HG03066 (cell line): ENCODE data around the gene MAB21L3.

ENCODE experiments used
- ATAC-seq: cut with Tn5 transposase; IDR thresholded peaks from one replicate; pipeline ENCODE4 v1.9.1; 2021; ENCODE audit warnings: low read depth; ENCODE audit not compliant: unreplicated experiment

Gene MAB21L3

GRCh38 chr1:116163533-116163932 lies 52.3 kb downstream of the MAB21L3 start:
- ATAC-seq: no peak

DNA sequence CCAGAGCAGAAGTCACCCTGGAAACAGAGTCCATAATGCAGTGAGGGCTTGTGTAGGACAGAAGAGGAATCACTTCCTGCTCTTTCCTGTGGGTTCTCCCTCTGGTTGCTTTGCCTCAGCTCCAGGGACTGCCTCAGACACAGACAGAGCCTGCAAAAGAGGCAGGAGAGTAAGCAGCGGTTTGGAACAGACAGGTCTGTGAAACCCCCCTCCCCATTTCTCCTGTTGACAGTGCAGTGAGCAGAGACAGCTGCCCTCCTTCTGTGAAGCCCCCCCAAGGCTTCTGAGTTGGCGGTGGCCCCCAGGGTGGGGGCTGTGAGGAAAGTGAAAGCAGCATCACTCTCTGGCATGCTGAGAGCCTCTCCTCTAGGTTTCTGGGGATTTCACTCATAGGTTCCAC lies 53.0 kb downstream of the MAB21L3 start:
- ATAC-seq: no peak

DNA sequence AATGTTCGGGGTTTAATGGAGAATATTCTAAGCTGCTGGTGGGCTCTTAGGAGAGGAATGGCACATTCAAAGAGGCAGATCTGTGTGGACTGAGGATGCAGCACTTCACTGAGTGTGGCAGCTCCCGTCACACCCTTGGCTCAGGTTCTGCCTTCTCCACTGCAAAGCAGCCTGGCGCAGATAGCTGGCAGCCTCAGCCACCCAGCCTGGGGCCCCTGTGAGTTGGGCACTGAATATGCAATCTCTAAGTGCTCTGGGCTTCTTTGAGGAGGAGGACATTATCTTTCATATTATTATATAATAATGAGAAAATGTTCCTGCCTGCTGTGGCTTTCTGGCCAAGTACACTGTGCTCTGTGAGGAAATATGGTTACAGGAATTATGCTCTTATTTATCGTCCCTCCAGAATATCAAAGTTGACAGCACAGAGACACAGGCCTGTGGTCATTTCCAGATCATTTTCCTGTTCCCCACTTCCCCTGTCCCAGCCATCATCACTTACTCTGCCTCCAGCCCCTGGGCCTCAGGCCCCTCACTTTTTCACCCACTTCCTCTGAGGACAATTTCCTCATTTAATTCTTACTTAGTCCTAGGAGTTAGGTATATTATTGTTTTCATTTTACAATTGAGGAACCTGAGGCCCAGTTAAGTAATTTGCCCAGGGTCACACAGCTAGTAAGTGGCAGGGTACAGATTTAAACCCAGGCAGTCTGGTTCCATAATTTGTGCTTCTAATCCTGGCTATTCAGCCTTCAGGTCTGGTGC lies 53.6 kb downstream of the MAB21L3 start:
- ATAC-seq: no peak

DNA sequence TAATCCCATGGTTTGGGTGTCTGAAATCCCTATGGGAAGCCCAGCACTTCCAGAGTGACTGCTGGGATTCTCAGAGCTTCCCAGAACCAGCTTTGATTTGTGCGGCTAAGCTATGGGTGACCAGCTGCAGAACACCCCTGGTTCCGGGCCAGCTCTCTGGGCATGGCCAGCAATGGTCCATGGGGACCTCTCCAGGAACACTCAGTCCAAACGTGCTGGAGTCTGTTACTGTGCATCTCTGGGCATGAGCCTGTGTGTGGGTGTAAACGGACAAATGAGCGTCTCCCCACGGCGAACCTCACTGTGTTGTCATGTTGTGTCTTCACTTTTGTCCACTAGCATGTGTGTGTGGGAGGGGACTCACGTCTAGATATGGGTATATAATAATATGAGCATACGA lies 54.4 kb downstream of the MAB21L3 start:
- no peak for ATAC-seq

GRCh38 chr1:116166011-116166571 lies 54.9 kb downstream of the MAB21L3 start:
- ATAC-seq: no peak

- no peak for ATAC-seq
These were observed 55.5 kb downstream of the MAB21L3 start for GRCh38 chr1:116166655-116167054.

GRCh38 chr1:116167625-116168276 lies 56.6 kb downstream of the MAB21L3 start:
- no peak for ATAC-seq

DNA sequence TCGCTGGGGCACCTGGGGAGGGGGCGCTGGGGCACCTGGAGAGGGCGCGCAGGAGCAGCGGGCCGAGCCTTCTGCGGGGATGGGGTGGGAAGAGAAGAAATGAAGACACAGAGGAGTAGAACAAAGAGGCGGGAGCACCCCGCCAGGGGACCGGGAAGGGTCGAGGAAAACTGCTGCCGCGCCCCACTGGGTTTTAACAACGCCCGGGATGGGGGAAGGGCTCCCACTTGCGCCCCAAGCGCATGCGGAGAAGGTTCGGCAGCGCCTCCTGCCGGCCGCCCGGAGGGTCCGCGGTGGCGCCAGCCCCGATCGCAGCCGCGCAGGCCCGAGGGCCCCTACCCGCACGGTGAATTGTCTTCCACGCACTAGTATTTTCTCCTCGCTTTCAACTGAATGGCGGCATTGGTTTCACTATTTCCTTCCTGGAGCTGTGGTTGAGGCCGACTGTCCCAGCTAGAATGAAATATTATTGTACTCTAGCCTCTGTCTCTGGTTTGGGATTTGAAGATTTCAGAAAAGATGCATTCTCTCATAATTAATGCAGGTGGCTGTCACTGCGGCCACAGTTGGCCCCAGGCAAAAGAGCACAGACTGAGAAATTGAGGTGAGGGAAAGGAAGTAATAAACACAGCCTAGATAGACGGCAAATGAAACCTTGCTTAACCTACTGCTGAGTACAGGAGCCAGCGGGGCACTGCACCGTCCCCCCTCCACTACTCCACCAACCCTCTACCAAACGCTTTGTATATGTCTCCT lies 57.3 kb downstream of the MAB21L3 start:
- peak; percentile 94 for ATAC-seq

GRCh38 chr1:116169898-116170297 lies 58.7 kb downstream of the MAB21L3 start:
- ATAC-seq: no peak

- no peak for ATAC-seq
These were observed 59.8 kb downstream of the MAB21L3 start for GRCh38 chr1:116170721-116171589.

GRCh38 chr1:116172666-116173065 lies 61.5 kb downstream of the MAB21L3 start:
- ATAC-seq: no peak

- ATAC-seq: no peak
These were observed 64.4 kb downstream of the MAB21L3 start for GRCh38 chr1:116175611-116176010.

DNA sequence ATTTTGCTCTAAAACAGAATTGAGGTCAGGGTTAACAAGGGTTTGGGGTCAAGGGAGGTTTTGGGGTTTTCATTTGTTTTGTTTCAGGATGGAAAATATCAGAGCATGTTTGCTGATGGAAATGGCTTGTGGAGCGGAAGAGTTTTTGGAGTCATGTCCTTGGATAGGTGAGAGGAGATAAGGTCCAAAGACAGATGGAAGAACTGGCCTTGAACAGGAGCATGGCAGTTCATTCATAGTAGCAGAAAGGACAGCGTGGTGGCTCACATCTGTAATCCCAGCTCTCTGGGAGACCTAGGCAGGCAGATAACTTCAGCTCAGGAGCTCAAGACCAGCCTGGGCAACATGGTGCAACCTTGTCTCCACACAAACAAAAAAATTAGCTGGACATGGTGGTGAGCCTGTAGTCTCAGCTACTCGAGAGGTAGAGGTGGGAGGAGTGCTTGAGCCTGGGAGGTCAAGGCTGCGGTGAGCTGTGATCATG lies 65.1 kb downstream of the MAB21L3 start:
- ATAC-seq: no peak

DNA sequence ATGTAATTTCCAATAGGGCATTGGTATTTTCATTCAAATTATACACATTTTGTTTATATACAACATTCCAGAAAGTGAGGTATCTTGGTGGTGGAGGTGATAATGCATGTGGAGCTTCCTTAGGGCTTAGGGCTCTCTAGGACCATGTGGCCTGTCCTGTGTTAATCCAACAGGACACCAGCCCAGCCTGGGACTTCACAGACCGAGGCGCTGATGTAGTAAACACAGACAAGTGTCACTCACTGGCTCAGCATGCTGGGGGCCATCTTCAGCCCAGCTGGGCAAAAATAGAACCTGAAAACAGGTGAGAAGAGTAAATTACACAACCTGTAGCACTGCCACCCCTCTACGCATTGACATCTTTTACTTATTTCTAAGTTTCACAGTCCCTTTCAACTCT lies 66.7 kb downstream of the MAB21L3 start:
- no peak for ATAC-seq

GRCh38 chr1:116178837-116179236 lies 67.6 kb downstream of the MAB21L3 start:
- no peak for ATAC-seq

- no peak for ATAC-seq
These were observed 68.2 kb downstream of the MAB21L3 start for GRCh38 chr1:116179419-116179818.

GRCh38 chr1:116179964-116180363 lies 68.8 kb downstream of the MAB21L3 start:
- no peak for ATAC-seq

DNA sequence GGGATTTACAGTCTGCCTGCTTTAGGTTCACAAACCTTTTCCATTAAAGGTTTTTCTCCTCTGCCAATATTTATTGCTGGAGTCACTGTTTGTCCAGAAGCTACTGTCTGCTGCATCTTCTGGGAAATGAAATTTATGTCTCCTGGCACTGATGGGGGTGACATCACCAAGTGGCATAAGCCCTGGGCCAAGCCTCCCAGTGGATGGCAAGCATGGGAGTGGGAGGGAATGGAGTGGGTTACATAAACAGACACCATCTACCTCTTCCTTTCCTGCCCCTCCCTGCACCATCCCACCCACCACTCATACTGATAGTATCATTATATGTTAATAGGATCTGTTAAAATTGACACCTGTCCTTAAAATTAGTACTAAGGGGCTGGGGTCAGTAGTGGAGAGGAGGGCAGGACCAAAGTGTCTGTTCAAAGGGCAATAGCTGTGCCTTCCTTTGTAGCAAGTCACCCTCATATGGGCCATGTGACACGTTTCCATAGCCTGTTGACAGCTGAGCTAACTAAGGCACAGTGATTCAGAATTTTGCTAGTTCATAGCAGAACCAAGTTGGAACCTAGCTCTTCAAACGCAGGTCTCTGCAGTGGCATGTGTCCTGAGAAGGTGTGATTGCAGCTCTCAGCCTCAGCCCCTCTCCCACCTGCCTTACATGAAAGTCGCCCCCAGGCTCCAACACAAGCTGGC lies 71.0 kb downstream of the MAB21L3 start:
- ATAC-seq: no peak
